AG04449 (cell line): ENCODE data around the gene TRPC4.
A peak's percentile ranks its signal among the peaks of the same experiment; 100 is the strongest.

Experiments used
- CTCF ChIA-PET: fragments of 350-600 bp; formaldehyde crosslinking; extraction: SDS; loops from one replicate; lab custom pipeline; 2021; ENCODE audit warnings: antibody characterized with exemption; lab: Yijun Ruan, JAX
- POLR2A ChIA-PET: fragments of 400-600, 350-600 bp; formaldehyde crosslinking; extraction: SDS; loops from one replicate; lab custom pipeline; 2020; ENCODE audit warnings: antibody characterized with exemption, inconsistent platforms; lab: Yijun Ruan, JAX
- DNase-seq: peaks from one replicate; pipeline ENCODE4 v3.0.0-alpha.2; 2010; ENCODE audit warnings: low read depth, low spot score
- H3K4me3 ChIP-seq: 2 replicates; pipeline ENCODE4 v1.5.1; 2011; ENCODE audit warnings: low read depth, mild to moderate bottlenecking, control low read depth, low read length
- CTCF ChIP-seq: IDR thresholded peaks from one replicate; pipeline ENCODE4 v1.5.1; 2011; ENCODE audit warnings: mild to moderate bottlenecking, moderate library complexity, low read length, control low read depth, inconsistent platforms; ENCODE audit not compliant: insufficient read depth; ENCODE audit errors: missing control alignments

Gene TRPC4

GRCh38 chr13:37682496-37682895, 187.1 kb downstream of the TRPC4 start:
- CTCF ChIA-PET: interaction anchor here (0.6 to 1.5 kb wide), 4 partner anchors 10 to 65 kb away, joined by 3 to 4 read pairs (median 3); no protein-coding TSS in a partner anchor
- H3K4me3 ChIP-seq: no peak overlapping the region
- TF ChIP-seq CTCF: no peak
- no peak for DNase-seq
- POLR2A ChIA-PET: no interaction called here

GRCh38 chr13:37681281-37682032, 188.1 kb downstream of the TRPC4 start:
- ChIA-PET POLR2A (interaction anchor here (0.6 to 1.4 kb wide), 2 partner anchors 24 to 508 kb away, joined by 3 to 4 read pairs; no protein-coding TSS in a partner anchor), CTCF (interaction anchor here (0.7 to 1.5 kb wide), 2 partner anchors 9 to 64 kb away, joined by 3 to 4 read pairs; no protein-coding TSS in a partner anchor)
- TF ChIP-seq CTCF: no peak
- H3K4me3 ChIP-seq: no peak overlapping the region
- peak; percentile 69 for DNase-seq

- CTCF ChIA-PET: interaction anchor here (1.6 kb wide), 1 partner anchor 15 kb away, joined by 3 read pairs; no protein-coding TSS in a partner anchor
- POLR2A ChIA-PET: no interaction called here
- TF ChIP-seq CTCF: no peak
- DNase-seq: no peak
- no peak overlapping the region for H3K4me3 ChIP-seq
Measured at GRCh38 chr13:37680137-37680536, 189.4 kb downstream of the TRPC4 start.

GRCh38 chr13:37679043-37679442, 190.5 kb downstream of the TRPC4 start:
- no peak overlapping the region for H3K4me3 ChIP-seq
- no peak for DNase-seq
- ChIA-PET POLR2A (no interaction called here), CTCF (interaction anchor here (1.6 kb wide), 1 partner anchor 14 kb away, joined by 3 read pairs; no protein-coding TSS in a partner anchor)
- TF ChIP-seq CTCF: no peak

GRCh38 chr13:37669845-37670244, 199.7 kb downstream of the TRPC4 start:
- POLR2A ChIA-PET: no interaction called here
- no peak overlapping the region for H3K4me3 ChIP-seq
- TF ChIP-seq CTCF: no peak
- DNase-seq: no peak
- CTCF ChIA-PET: interaction anchor here (1.0 kb wide), 1 partner anchor 13 kb away, joined by 3 read pairs; no protein-coding TSS in a partner anchor

- POLR2A ChIA-PET: no interaction called here
- no peak for DNase-seq
- TF ChIP-seq CTCF: no peak
- no peak overlapping the region for H3K4me3 ChIP-seq
- CTCF ChIA-PET: no interaction called here
Measured at GRCh38 chr13:37667702-37668101, 201.9 kb downstream of the TRPC4 start.
